ENCODE data around the gene BCL2L11. TPM values are rescaled to one million over a fixed set of nuclear protein-coding genes. Genes with fewer than 3 reads are reported as not detected.

The BCL2L11 gene
- total and polyA plus RNA-seq, 11 donors: 1.9 to 16.2 (median 6.9) TPM

- ATAC-seq (no peak), DNase-seq (no peak)
- intact Hi-C loops (cut with DNase I): no loop called here
- Histone ChIP-seq H3K4me1 (peaks cover 0 to 26% (median 7%) of the 10 kb centered on the region in 12 donors), H3K9me3 (no peaks in the 10 kb centered on the region), H3K27ac (no peak overlapping the region), H3K4me3 (no peak overlapping the region), H3K27me3 (no peaks in the 10 kb centered on the region), H3K36me3 (peaks cover 0 to 29% (median 6%) of the 10 kb centered on the region in 9 donors)
- TF ChIP-seq CTCF (IDR thresholded peaks at IDR 0.05): no peak
- TF ChIP-seq POLR2A (IDR thresholded peaks at IDR 0.05): no peak
- 97 to 100% (median 99%) methylated on average over 2 of the region's 2 CpGs for WGBS, 4 donors
These were observed 25.2 kb downstream of the BCL2L11 start for GRCh38 chr2:111145951-111146350.

DNA sequence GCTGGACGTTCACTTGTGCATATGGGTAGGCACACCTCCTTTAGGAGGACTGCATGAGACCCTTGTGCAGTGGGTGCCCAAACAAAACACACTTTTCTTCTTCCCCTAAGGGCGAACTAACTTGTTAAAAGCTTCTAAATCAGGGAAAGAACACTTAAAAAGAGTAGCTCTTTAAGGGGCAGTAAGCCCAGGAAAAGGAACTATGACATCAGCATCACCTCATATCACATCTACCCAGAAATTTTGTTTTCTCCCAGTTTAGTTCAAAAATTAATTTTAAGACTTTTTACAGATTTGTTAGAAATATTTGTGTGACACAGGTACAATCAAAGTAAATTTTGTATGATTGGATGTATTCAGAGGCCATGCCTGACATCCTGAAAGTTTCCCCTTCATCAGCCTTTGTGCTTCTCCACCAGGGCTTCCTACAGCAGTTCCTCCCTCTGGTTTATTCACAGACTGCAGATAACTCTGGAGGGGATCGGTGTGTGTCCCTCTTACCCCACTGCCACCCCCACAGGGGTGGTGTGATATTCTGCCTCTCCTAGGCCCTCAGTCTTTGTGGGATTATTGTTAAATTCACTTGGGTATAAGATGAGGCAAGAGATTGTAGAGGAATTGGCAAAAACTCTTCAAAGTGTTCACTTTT lies 27.6 kb downstream of the BCL2L11 start:
- 84 to 90% (median 86%) methylated on average over 3 of the region's 3 CpGs for WGBS, 4 donors
- Histone ChIP-seq H3K36me3 (peaks cover 0 to 43% (median 25%) of the 10 kb centered on the region in 9 donors), H3K27ac (peak overlapping the region in 3 of 12 donors; percentile 10 to 44 (median 15)), H3K4me3 (no peak overlapping the region), H3K27me3 (no peaks in the 10 kb centered on the region), H3K4me1 (peaks cover 0 to 26% (median 8%) of the 10 kb centered on the region in 12 donors), H3K9me3 (no peaks in the 10 kb centered on the region)
- ATAC-seq (peak in 1 of 4 donors; percentile 28), DNase-seq (no peak)
- TF ChIP-seq POLR2A (IDR thresholded peaks at IDR 0.05): no peak
- TF ChIP-seq CTCF (IDR thresholded peaks at IDR 0.05): no peak
- intact Hi-C loops (cut with DNase I): no loop called here

GRCh38 chr2:111148925-111149324 lies 28.2 kb downstream of the BCL2L11 start:
- intact Hi-C loops (cut with DNase I): no loop called here
- 60 to 73% (median 71%) methylated on average over 8 of the region's 8 CpGs for WGBS, 4 donors
- ATAC-seq: peak in 2 of 4 donors; percentile 29 to 82
- H3K36me3 ChIP-seq: peaks cover 0 to 49% (median 31%) of the 10 kb centered on the region in 9 donors
- no peak for DNase-seq
- H3K4me3 ChIP-seq: no peak overlapping the region
- peaks cover 0 to 26% (median 8%) of the 10 kb centered on the region in 12 donors for H3K4me1 ChIP-seq
- H3K27ac ChIP-seq: peak overlapping the region in 2 of 12 donors; percentile 15 to 44
- no peaks in the 10 kb centered on the region for H3K9me3 ChIP-seq
- no peaks in the 10 kb centered on the region for H3K27me3 ChIP-seq
- TF ChIP-seq POLR2A (IDR thresholded peaks at IDR 0.05): no peak
- TF ChIP-seq CTCF (IDR thresholded peaks at IDR 0.05): no peak

DNA sequence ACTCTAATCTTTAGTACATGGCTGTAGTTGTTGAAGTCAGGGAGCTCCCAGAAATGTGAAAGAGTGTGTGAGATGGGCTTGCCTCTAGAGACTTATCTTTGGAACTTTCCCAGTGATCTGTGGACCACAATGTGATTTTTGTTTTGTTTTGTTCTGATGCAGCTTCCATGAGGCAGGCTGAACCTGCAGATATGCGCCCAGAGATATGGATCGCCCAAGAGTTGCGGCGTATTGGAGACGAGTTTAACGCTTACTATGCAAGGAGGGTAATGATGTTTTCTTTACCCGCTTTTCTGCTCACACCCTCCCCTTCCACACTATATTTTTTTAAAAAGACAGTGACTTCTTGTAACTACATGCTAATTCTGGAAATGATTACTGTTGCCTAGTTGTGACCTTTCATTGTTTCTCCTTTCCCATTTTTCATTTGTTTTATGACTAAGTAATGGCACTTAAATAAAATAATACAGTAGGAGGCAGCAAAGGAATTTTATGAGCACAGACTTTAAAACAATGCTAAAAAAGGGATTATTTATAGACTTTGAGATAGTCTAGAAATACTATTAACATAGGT lies 29.3 kb downstream of the BCL2L11 start:
- H3K4me1 ChIP-seq: peaks cover 0 to 26% (median 8%) of the 10 kb centered on the region in 12 donors
- H3K27ac ChIP-seq: no peak overlapping the region
- H3K9me3 ChIP-seq: no peaks in the 10 kb centered on the region
- DNase-seq (no peak), ATAC-seq (no peak)
- peaks cover 0 to 50% (median 33%) of the 10 kb centered on the region in 9 donors for H3K36me3 ChIP-seq
- intact Hi-C loops (cut with DNase I): no loop called here
- 86 to 88% (median 88%) methylated on average over 7 of the region's 7 CpGs for WGBS, 4 donors
- H3K27me3 ChIP-seq: no peaks in the 10 kb centered on the region
- TF ChIP-seq CTCF (IDR thresholded peaks at IDR 0.05): no peak
- no peak overlapping the region for H3K4me3 ChIP-seq

Data from heart left ventricle (tissue), 16 donors.